ENCODE results near the gene CBX2.

The CBX2 gene

DNA sequence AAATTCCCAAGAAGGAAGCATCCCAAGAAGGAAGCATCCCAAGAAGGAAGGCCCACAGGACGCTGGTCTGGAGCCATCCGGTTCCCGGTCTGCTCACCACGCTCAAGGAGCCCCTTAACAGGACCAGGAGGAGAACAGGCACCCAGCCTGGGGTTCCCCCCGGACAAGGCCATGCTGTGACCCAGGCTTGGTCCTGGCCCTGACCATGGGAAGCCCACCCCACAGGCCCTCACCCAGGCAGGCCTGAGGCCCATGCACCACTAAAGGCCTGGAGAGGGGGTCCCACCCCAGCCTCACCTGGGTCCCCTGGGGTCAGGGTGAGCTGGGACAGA is 47.5 kb upstream of the CBX2 start:
- TF ChIP-seq EZH2 (IDR thresholded peaks at IDR 0.05; ENCODE audit: borderline replicate concordance, low read depth, low read length, severe bottlenecking): no peak
- Histone ChIP-seq H2AFZ (ENCODE audit: low read depth, low read length) (no peak overlapping the region), H3K4me1 (ENCODE audit: insufficient read depth, low read length) (peaks cover 6% of the 10 kb centered on the region), H3K79me2 (ENCODE audit: insufficient read depth, low read length) (no peaks in the 10 kb centered on the region), H3K9ac (ENCODE audit: low read depth, low read length) (no peak overlapping the region), H3K9me3 (ENCODE audit: insufficient read depth, low read length, severe bottlenecking) (no peaks in the 10 kb centered on the region), H3K27ac (ENCODE audit: low read length) (no peak overlapping the region), H3K27me3 (ENCODE audit: insufficient read depth, low read length, poor library complexity) (no peaks in the 10 kb centered on the region), H4K20me1 (ENCODE audit: insufficient read depth, low read length) (0 out of 2 replicates have a peak, but pooled peaks cover 2% of the 10 kb centered on the region), H3K36me3 (ENCODE audit: insufficient read depth, low read length) (no peaks in the 10 kb centered on the region), H3K4me3 (ENCODE audit: low read depth in 1 of 2, low read length in 2 of 2) (no peak overlapping the region), H3K4me2 (ENCODE audit: insufficient read depth, low read length) (no peak overlapping the region)
- no peak for DNase-seq
- no peak for ATAC-seq (ENCODE audit: insufficient read depth, low read depth)

GRCh38 chr17:79730769-79731483 is 47.0 kb upstream of the CBX2 start, which contains the start of gene ENPP7:
Gene ENPP7, plus strand, starts transcription at chr17:79730943. Its CDS starts 197 bp downstream, at chr17:79731140.
- no peak for DNase-seq
- TF ChIP-seq EZH2 (IDR thresholded peaks at IDR 0.05; ENCODE audit: borderline replicate concordance, low read depth, low read length, severe bottlenecking) (no peak), CTCF (IDR thresholded peaks at IDR 0.05; ENCODE audit: borderline replicate concordance, extremely low read depth, low read length, poor library complexity, severe bottlenecking) (no peak)
- no peaks in the 10 kb centered on the region for H3K79me2 ChIP-seq (ENCODE audit: insufficient read depth, low read length)
- H3K4me2 ChIP-seq (ENCODE audit: insufficient read depth, low read length): no peak within 1 kb of the TSS
- no peaks in the 10 kb centered on the region for H3K9me3 ChIP-seq (ENCODE audit: insufficient read depth, low read length, severe bottlenecking)
- 0 out of 2 replicates have a peak, but pooled peaks cover 2% of the 10 kb centered on the region for H4K20me1 ChIP-seq (ENCODE audit: insufficient read depth, low read length)
- H3K27me3 ChIP-seq (ENCODE audit: insufficient read depth, low read length, poor library complexity): no peaks in the 10 kb centered on the region
- H3K4me1 ChIP-seq (ENCODE audit: insufficient read depth, low read length): peaks cover 6% of the 10 kb centered on the region
- no peak within 1 kb of the TSS for H3K4me3 ChIP-seq (ENCODE audit: low read depth in 1 of 2, low read length in 2 of 2)
- H3K9ac ChIP-seq (ENCODE audit: low read depth, low read length): no peak within 1 kb of the TSS
- no peak for ATAC-seq (ENCODE audit: insufficient read depth, low read depth)
- no peaks in the 10 kb centered on the region for H3K36me3 ChIP-seq (ENCODE audit: insufficient read depth, low read length)
- H3K27ac ChIP-seq (ENCODE audit: low read length): no peak within 1 kb of the TSS
- no peak within 1 kb of the TSS for H2AFZ ChIP-seq (ENCODE audit: low read depth, low read length)

- DNase-seq: no peak
- Histone ChIP-seq H2AFZ (ENCODE audit: low read depth, low read length) (no peak overlapping the region), H3K27ac (ENCODE audit: low read length) (no peak overlapping the region), H3K4me2 (ENCODE audit: insufficient read depth, low read length) (no peak overlapping the region), H3K27me3 (ENCODE audit: insufficient read depth, low read length, poor library complexity) (no peaks in the 10 kb centered on the region), H3K4me1 (ENCODE audit: insufficient read depth, low read length) (peaks cover 6% of the 10 kb centered on the region), H3K9me3 (ENCODE audit: insufficient read depth, low read length, severe bottlenecking) (no peaks in the 10 kb centered on the region), H3K4me3 (ENCODE audit: low read depth in 1 of 2, low read length in 2 of 2) (no peak overlapping the region), H3K9ac (ENCODE audit: low read depth, low read length) (no peak overlapping the region), H3K79me2 (ENCODE audit: insufficient read depth, low read length) (no peaks in the 10 kb centered on the region), H3K36me3 (ENCODE audit: insufficient read depth, low read length) (no peaks in the 10 kb centered on the region), H4K20me1 (ENCODE audit: insufficient read depth, low read length) (0 out of 2 replicates have a peak, but pooled peaks cover 2% of the 10 kb centered on the region)
- TF ChIP-seq EZH2 (IDR thresholded peaks at IDR 0.05; ENCODE audit: borderline replicate concordance, low read depth, low read length, severe bottlenecking) (no peak), CTCF (IDR thresholded peaks at IDR 0.05; ENCODE audit: borderline replicate concordance, extremely low read depth, low read length, poor library complexity, severe bottlenecking) (no peak)
- ATAC-seq (ENCODE audit: insufficient read depth, low read depth): no peak
These were observed 45.7 kb upstream of the CBX2 start for GRCh38 chr17:79732254-79732653.

- DNase-seq (peak; percentile 46), ATAC-seq (ENCODE audit: insufficient read depth, low read depth) (peak; percentile 47; the same call in 1 of the 3 replicates)
- Histone ChIP-seq H3K4me1 (ENCODE audit: insufficient read depth, low read length) (peaks cover 6% of the 10 kb centered on the region), H3K27me3 (ENCODE audit: insufficient read depth, low read length, poor library complexity) (no peaks in the 10 kb centered on the region), H3K4me3 (ENCODE audit: low read depth in 1 of 2, low read length in 2 of 2) (no peak overlapping the region), H3K9ac (ENCODE audit: low read depth, low read length) (no peak overlapping the region; the same call in 1 of the 2 replicates), H3K4me2 (ENCODE audit: insufficient read depth, low read length) (no peak overlapping the region), H3K36me3 (ENCODE audit: insufficient read depth, low read length) (no peaks in the 10 kb centered on the region), H3K79me2 (ENCODE audit: insufficient read depth, low read length) (no peaks in the 10 kb centered on the region), H2AFZ (ENCODE audit: low read depth, low read length) (no peak overlapping the region), H4K20me1 (ENCODE audit: insufficient read depth, low read length) (0 out of 2 replicates have a peak, but pooled peaks cover 2% of the 10 kb centered on the region), H3K9me3 (ENCODE audit: insufficient read depth, low read length, severe bottlenecking) (no peaks in the 10 kb centered on the region), H3K27ac (ENCODE audit: low read length) (no peak overlapping the region)
- no peak for TF ChIP-seq CTCF (IDR thresholded peaks at IDR 0.05; ENCODE audit: borderline replicate concordance, extremely low read depth, low read length, poor library complexity, severe bottlenecking)
- TF ChIP-seq EZH2 (IDR thresholded peaks at IDR 0.05; ENCODE audit: borderline replicate concordance, low read depth, low read length, severe bottlenecking): no peak
These were observed 44.9 kb upstream of the CBX2 start for GRCh38 chr17:79732804-79733691.

Data from DND-41 (cell line).